Non-pigmented ciliary epithelial cell (primary cell): ENCODE data around the gene TTLL9.
A peak's percentile ranks its signal among the peaks of the same experiment; 100 is the strongest.
"Not testable (repeated sequence)": the region's sequence is repeated elsewhere in the genome, so short reads cannot be mapped to it uniquely, and the experiment has no call there.

Experiments used
- DNase-seq: peaks from one replicate; pipeline ENCODE4 v3.0.0-alpha.2; 2010; ENCODE audit warnings: low read depth

The TTLL9 gene, protein sequence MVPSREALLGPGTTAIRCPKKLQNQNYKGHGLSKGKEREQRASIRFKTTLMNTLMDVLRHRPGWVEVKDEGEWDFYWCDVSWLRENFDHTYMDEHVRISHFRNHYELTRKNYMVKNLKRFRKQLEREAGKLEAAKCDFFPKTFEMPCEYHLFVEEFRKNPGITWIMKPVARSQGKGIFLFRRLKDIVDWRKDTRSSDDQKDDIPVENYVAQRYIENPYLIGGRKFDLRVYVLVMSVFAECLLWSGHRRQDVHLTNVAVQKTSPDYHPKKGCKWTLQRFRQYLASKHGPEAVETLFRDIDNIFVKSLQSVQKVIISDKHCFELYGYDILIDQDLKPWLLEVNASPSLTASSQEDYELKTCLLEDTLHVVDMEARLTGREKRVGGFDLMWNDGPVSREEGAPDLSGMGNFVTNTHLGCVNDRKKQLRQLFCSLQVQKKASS

GRCh38 chr20:31869942-31870725 is at the start of gene TTLL9, which contains the start of gene DUSP15:
TTLL9 (plus strand) TSS chr20:31870634; CDS start chr20:31871127, 493 bp downstream.
DUSP15 (minus strand) TSS chr20:31870527; CDS start chr20:31870337, 190 bp downstream.
- DNase-seq, result no peak

DNA sequence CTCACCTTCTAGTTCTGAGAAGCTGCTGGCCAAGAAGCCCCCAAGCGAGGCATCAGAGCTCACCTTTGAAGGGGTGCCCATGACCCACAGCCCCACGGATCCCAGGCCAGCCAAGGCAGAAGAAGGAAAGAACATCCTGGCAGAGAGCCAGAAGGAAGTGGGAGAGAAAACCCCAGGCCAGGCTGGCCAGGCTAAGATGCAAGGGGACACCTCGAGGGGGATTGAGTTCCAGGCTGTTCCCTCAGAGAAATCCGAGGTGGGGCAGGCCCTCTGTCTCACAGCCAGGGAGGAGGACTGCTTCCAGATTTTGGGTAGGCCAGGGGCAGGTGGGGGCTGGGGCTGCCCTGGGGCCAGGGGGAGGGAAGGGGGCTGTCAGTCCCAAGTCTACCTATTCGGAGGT is 49.0 kb upstream of the TTLL9 start:
- DNase-seq, result no peak

DNA sequence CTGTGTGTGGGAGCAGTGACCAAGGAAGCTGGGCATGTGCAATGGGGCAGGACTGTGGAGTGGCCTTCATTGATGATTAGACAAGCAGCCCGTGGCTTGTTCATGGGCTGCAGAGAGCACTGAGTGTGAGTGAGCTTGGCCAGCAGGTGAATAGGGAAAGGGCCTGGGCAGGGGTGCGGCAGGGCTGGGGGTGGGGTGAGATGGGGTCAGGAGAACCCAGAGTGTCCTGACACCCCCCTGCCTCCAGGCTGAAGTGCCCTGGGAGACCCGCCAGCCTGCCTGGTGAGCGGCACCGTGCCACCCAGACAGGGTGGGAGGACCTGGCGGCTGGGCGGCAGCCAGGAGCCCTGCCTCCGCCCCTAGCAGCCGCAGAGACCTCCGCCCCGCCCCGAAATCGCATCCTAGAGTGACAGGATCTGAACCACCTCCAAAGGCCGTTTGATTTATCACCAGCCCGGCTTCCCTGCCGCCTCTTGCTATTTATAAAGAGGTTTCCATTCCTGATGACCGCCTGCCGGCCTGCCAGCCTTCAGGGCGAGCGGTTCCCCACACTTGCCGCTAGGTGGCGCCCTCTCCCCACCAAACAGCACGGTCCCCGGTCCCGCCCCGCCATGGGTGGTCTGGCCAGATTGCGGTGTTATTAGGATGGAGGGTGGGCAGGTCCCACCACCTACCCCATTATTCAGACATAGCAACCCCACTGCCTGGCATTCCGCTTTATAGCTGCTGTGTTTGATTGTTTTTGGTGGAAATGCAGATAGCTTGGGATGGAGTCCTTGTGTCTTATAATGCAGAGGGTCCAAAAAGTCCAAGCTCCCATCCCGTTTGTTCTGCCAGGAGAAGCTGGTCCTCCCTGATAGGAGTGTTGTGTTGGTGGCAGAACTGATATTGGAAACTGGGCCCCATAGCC is 47.8 kb upstream of the TTLL9 start:
- DNase-seq, result no peak

DNA sequence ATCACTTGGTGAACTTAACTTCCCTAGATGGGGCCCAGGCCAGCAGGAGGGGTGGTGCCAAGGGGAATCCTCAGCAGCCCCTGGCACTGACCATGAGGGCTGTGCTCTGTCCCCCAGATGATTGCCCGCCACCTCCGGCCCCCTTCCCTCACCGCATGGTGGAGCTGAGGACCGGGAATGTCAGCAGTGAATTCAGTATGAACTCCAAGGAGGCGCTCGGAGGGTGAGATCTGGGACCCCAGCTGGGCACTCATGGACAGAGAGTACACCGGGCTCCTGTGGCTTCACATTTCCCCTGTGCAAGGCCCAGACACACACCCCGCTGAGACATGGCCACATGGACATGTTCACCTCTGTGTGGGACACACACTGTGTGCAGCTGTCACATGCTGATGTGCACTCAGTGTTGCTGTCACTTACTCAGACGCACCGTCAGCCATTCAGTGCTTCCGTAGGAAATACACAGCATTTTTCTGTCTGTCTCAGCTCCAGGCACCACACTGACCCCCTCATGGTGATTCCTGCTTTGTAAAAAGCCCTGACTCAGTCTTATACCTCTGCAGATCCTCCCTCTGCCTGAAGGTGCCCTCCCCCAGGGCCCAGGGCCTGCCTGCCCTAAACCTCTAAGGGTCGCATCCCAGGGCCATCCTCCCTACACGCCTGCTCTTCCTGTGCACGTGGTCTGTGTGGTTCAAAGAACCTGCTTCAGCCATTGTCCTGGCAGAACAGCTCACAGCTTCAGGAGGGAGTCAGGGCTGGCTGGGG is 46.9 kb upstream of the TTLL9 start:
- DNase-seq, result no peak

DNA sequence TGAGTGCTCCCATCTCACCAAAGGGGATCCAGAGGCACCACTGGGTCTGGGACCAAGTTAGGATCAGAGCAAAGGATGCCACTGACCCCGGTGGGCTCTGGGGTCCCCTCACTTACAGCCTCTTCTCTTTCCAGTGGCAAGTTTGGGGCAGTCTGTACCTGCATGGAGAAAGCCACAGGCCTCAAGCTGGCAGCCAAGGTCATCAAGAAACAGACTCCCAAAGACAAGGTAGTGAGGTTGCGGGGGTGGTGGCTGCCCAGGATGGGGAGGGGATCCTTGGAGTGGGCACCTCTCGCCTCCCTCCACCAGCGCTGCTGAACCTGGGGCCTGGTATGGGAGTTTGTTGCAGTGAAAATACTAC is 46.3 kb upstream of the TTLL9 start:
- DNase-seq, result no peak

DNA sequence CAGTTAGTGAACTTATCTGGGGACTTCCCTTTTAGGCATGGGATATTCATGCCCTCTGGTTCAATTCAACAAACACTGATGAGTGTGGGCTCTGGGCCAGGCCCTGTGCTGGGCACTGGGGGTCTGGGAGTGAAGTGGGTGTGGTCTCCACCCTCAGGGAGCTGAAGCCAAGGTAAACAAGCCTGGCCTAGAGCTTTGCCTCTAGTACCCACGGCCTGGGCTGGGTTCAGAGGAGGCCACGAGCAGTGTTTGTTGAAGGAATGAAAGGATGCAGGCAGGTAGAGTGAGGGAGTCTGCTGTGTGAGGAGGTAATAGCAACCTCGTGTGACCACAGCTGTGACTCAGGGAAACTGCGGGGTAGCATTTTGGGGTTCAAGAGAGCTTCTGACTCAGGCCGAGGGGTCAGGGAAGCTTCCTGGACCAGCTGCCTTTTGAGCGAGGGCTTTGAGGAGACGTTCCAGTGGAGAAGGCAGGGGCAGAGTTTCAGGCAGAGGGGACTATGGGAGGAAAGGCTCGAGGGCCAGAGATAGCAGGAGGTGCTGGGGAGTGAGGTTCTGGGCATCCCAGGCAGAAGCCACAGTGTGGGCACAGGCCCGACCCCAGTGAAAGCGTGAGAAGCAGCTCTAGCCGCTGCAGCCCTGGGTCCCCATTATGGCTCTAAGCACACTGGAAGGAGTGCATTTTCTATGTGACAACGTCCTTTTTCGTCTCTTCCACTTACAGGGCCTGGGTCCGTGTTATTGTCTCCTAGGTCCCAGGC is 45.7 kb upstream of the TTLL9 start:
- DNase-seq, result no peak

DNA sequence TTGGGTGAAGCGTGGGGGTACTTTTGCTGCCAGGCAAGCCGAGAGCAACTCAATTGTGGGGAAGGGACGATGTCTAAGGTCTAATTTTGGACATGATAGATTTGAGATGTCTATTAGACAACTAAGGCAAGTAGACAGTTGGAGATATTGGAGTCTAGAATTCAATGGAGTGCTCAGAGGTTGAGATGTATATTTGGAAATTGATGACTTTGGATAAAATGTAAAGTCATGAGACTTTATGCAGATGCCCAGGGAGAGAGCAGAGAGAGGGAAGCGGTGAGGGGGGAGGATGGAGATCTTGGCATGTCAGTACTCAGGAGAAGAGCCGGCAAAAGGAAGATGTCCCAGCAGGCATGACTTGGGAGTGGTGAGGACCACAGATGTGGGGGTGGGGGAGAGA is 44.4 kb upstream of the TTLL9 start:
- no peak for DNase-seq

GRCh38 chr20:31827059-31827458 is 43.4 kb upstream of the TTLL9 start:
- DNase-seq, result no peak

GRCh38 chr20:31828016-31828415 is 42.4 kb upstream of the TTLL9 start:
- DNase-seq, result not testable (repeated sequence)

DNA sequence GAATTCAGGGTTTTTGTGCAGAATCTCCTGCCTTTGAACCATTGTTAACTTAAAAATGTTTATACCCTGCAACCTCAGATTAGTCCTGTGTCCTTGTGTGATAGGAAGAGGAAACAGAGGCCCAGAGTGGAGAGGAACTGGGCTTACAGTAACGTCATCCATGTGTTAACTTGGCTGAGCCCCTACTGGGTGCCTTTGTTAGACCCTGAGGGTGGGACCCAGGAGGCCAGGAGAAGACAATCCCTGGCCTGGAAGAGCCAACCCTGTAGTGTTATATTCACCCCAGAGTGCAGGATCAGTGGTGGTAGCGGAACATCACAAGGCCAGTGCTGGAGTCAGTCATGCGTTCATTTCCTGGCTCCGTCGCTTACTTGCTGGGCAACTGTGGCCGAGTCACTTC is 40.7 kb upstream of the TTLL9 start:
- DNase-seq, result no peak

DNA sequence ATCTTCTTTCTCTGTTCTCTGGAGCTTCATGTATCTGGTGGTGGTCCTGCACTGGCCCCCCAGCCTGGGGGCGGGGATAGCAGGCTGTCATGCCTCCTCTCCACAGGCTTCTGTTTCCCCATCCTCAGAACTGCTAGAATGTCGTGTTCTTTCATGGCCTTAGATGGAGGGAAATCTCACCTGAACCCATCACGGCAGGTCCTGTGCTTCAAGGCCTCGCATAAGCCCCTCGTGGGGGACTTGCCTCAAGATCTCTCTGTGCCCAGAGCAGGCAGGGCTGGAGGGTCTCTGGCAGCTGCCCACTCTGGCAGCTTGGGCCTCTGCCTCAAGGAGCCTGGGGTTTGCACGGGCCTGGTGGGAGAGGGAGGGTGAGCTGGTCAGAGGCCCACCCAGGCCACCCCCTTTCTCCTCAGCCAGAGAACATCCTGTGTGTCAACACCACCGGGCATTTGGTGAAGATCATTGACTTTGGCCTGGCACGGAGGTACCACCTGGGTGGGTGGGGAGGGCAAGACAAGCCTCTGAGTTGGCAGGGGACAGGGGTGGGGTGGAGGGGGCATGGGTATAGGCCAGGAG is 39.9 kb upstream of the TTLL9 start:
- DNase-seq, result no peak

- no peak for DNase-seq
Observed at GRCh38 chr20:31831211-31831610, 39.2 kb upstream of the TTLL9 start.

DNA sequence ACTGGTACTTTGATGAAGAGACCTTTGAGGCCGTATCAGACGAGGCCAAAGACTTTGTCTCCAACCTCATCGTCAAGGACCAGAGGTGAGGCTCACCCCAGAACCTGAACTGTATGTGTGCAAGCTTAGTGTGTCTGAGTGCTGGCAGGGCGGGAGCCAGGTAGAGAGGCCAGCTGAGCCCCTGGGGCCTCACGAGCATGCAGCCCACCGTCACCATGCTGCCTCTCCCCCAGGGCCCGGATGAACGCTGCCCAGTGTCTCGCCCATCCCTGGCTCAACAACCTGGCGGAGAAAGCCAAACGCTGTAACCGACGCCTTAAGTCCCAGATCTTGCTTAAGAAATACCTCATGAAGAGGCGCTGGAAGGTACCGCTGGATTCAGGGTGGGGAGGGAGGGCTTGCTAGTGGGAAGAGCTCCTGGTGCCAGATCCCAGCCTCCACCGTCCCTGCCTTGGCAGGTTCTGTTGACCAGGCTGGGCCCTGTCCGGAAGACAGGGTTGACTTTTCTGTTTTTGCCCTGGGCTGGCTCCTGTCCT is 38.6 kb upstream of the TTLL9 start:
- no peak for DNase-seq

- DNase-seq, result no peak
Observed at GRCh38 chr20:31833130-31833930, 37.1 kb upstream of the TTLL9 start.

DNA sequence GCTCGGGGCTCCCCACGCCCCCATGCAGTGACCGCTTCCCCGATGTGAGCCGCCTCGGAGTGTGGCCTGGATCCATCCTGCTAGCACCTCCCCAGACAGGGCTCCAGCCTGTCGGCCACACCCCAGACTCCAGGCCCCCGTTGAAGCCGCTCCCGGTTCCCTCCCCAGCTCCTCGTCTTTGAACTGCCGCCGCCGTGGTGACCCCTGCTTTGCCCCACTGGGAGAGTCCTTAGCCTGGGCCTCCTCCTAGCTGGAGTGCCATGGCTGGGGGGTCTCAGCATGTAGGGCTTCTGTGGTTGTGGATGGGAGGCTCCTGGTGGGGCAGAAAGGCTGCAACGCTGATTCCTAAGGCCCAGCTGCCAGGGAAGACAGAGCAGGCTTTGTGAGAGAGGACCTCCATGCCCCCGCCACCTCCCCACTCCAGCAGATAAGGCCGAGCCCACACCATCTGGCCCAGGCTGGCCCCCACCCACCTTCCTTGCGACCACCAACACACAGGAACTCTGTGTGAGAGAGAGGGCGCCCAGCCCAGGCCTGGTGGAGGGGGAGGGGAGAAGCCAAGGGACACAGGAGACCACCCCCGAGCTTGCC is 36.4 kb upstream of the TTLL9 start:
- DNase-seq, result no peak

- DNase-seq, result no peak
Observed at GRCh38 chr20:31835554-31835953, 34.9 kb upstream of the TTLL9 start.

- peak; percentile 61 for DNase-seq
Observed at GRCh38 chr20:31835977-31836852, 34.2 kb upstream of the TTLL9 start.
